Sciatic nerve (tissue), 2 donors: ENCODE results near the gene MYDGF. TPM values are rescaled to one million over a fixed set of nuclear protein-coding genes. Genes with fewer than 3 reads are reported as not detected.
"Not testable (repeated sequence)": the region's sequence is repeated elsewhere in the genome, so short reads cannot be mapped to it uniquely, and the experiment has no call there.

Experiments
- ATAC-seq: fragments of 200-7000 bp; cut with Tn5 transposase; one replicate; pipeline ENCODE4 v1.9.1; 2020; ENCODE audit warnings: mild to moderate bottlenecking, moderate library complexity
- DNase-seq: peaks from one replicate; pipeline ENCODE4 v3.0.0-alpha.2; 2020; ENCODE audit warnings: low spot score
- intact Hi-C: fragments of 100-400 bp; cut with DNase I; formaldehyde crosslinking; loops from one replicate; pipeline ENCODE4 v1.14.2; 2022
- total RNA-seq: library from RNA; stranded (reverse); fragmentation: NEBNext Ultra II Directional; extraction: Animal tissue kit (Norgen Biotek cat#: 25700); gene quantifications from one replicate; pipeline ENCODE4 v1.2.1, GENCODE V29; 2021
- donor health status: DM: no; HTN: no; CAD: no.
- donor health status: DM: no; HTN: no; CAD: no.

Gene MYDGF
- total RNA-seq, 1 donor from 2014 or later = 49.1 TPM

DNA sequence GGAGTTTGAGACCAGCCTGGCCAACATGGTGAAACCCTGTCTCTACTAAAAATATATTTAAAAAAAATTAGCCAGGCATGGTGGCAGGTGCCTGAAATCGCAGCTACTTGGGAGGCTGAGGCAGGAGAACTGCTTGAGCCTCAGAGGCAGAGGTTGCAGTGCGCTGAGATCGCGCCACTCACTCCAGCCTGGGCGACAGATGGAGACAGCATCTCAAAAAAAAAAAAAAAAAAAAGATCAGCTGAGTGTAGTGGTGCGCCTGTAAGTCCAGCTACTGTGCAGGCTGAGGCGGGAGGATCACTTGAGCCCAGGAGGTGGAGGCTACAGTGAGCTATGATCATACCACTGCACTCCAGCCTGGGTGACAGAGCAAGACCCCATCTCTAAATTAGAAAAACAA lies 9.9 kb upstream of the MYDGF start:
- ATAC-seq, DNase-seq, intact Hi-C loops: not testable (repeated sequence)

DNA sequence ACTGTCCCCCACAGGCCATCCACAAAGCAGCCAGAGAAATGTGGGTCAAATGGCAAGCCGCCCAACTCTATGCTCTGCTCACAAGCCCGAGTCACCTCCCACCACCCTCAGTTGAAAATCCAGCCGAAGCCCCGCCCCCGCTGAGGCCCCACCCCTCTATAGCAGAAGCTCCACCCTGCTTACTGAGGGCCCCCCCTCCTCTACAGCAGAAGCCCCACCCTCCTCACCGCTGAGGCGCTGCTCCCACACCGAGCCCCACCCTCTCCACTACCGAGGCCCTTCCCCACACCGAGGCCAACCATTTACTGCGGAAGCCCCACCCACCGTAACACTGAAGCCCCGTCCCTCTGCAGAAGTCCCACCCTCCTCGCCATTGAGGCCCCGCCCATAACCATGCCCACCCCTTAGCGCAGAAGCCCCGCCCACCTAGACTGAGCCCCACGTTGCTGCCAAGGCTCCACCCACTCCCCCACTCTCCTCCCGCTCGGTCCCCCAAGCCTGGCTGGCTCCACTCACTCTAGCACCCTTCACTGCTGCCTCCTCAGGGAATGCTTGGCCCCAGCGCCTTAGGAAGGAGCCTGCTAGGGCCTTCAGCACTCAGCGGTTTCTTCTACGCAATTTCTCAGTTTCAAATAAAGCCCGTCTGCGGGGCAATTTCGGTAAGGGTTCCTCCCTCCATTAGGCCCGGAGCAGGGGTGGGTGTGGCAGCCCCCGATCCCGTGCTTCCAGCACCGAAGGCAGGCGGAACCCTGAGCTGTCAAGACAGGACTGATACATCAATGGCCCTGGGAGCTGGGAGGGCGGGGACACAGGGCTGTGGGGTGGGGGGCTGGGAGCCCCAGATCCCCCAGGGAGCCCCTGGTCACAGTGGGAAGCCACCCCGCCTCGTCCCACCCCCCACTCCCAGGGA lies 9.0 kb upstream of the MYDGF start:
- intact Hi-C loops = no loop called here
- peak; percentile 76 for ATAC-seq
- peak; percentile 80 for DNase-seq

DNA sequence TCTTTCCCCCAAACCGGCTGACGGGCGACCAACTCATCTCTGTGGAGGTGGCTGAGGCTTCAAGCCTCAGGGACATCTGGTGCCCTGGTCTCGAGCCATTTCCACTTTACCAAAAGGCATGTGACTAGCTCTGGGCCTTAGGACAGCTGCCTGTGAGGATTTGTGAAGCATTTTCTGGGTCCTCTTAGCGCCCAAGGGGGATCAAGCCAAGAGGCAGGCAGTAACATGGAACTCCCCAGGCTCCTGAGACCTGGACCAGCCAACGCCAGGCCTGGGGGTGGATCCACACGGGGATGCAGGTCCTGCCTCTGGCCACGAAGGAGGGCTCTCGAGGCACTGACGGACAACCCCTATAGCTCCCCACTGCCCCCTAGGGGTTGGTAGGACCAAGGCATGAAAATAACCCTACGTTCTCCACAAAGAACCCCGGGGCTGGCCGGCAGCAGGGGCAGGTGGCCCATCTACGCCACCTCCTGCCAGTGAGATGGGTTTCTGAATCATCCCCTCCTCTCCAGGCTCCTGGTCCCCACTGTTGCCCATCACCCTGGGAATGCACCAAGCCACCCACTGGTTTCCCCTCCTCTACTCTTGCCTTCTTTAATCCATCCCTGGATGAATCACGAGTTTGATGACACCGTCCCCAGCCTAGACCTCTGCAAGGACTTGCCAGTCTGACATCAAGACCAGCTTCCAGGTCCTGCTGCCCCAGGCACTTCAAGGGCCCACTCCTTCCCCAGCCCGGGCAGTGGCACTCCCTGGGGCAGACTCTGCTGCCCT lies 7.0 kb upstream of the MYDGF start:
- DNase-seq = no peak
- ATAC-seq = peak; percentile 19
- intact Hi-C loops = no loop called here

DNA sequence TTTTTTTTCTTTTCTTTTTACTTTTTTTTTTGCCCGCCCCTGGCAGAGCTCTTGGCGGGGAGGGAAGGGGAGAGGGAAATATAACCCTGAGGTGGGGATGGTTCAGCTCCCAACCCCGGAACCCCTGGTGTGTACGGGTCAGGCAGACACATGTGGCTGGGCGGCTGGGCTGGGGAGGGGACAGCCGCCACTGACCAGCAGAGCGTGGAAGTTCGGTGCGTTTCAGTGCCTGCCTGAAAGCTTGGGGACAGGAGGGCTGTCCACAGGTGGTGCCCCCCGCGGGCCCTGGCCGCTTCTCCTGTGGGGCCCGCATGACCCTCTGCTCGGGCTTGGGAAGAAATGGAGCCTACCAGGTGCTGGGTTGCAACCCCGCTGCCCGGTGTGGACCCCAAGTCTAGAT lies 5.2 kb upstream of the MYDGF start:
- DNase-seq (no peak), ATAC-seq (no peak)
- intact Hi-C loops = no loop called here

DNA sequence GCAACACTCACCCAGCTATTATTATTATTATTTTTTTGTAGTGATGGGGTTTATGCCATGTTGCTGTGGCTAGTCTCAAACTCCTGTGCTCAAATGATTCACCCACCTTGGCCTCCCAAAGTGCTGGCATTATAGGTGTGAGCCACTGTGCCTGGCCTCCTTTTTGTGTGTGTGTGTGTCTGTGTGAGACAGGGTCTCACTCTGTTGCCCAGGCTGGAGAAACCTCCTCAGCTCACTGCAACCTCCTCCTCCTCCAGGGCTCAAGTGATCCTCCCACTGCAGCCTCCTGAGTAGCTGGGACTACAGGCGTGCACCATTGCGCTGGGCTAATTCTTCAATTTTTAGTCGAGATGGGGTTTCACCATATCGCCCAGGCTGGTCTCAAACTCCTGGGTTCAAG lies 3.6 kb upstream of the MYDGF start:
- ATAC-seq (no peak), DNase-seq (no peak)
- intact Hi-C loops = no loop called here

DNA sequence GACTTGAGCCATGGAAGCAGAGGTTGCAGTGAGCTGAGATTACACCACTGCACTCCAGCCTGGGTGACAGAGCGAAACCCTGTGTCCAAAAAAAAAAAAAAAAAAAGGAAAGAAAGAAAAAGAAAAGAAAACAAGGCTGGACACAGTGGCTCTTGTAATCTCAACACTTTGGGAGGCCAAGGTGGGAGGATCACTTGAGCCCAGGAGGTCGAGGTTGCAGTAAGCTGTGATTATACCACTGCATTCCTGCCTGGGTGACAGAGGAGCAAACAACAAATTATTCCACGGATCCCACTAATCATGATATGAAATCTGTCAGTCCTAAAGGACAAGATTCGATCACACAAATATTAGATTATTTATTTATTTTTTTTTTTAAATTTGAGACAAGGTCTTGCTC lies 3.1 kb upstream of the MYDGF start:
- ATAC-seq (no peak), DNase-seq (no peak)
- intact Hi-C loops = no loop called here

DNA sequence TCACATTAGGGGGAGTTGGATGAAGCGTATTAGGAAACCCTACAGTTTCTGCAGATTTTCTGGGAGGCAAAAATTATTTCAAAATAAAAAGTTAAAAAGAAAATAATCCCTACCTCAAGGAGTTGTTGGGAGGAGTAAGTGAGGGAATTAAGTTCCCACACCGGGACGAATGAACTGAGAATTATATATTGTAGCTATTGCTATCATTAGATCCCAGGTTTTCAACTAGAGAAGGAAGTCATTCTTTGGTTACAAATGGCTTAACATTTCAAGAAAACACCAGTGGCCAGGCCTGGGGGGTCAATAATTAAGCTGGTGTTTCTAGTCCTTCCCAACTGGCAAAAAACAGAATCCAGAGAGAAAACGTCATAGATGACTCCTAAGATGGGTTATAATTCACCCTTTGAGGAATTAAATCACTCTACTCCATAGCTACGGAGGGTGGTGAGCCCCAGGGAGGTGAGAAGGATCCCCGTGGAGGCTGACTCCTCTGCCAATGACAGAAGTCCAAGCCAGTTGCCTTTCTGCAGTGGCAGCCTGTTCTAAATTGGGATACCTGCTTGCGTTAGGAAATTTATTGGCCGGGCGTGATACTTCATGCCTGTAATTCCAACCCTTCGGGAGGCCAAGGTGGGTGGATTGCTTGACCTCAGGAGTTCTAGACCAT lies 1.2 kb upstream of the MYDGF start:
- ATAC-seq (no peak), DNase-seq (no peak)
- intact Hi-C loops = no loop called here

DNA sequence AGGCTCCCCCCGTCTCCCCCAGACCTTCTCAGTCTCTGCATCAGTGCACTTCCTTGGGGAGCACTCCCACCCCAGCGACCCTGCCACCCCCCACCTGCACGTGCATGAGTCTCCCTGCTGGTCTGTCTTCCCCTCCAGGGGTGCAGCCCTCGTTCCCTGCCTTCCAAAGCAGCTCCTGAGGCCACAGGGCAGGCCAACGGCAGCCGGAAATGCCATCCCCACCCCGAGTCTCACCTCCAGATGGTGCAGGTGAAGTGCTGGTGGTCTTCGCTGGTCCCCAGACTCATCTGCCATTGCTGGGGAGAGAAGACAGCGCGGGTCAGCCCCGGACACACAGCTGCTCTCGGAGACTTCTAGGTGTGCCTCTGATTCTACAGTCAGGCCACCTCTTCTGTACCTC lies 5.5 kb downstream of the MYDGF start:
- intact Hi-C loops = no loop called here
- DNase-seq (no peak), ATAC-seq (no peak)

DNA sequence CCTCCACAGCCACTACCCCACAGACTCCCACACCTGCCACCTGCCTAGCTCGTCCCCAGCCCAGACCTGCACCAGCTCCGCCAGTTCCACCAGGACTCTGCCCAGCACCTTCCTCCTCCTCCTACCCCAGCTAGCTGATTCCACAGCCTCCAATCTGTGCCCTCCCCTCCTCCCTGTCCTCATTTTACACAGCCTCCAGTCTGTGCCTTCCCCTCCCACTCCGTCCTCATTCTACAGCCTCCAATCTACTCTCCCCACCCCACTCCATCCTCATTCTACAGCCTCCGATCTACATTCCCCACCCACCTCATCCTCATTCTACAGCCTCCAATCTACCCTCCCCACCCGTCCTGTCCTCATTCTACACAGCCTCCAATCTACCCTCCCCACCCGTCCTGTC lies 7.3 kb downstream of the MYDGF start:
- DNase-seq (no peak), ATAC-seq (no peak)
- intact Hi-C loops = no loop called here

DNA sequence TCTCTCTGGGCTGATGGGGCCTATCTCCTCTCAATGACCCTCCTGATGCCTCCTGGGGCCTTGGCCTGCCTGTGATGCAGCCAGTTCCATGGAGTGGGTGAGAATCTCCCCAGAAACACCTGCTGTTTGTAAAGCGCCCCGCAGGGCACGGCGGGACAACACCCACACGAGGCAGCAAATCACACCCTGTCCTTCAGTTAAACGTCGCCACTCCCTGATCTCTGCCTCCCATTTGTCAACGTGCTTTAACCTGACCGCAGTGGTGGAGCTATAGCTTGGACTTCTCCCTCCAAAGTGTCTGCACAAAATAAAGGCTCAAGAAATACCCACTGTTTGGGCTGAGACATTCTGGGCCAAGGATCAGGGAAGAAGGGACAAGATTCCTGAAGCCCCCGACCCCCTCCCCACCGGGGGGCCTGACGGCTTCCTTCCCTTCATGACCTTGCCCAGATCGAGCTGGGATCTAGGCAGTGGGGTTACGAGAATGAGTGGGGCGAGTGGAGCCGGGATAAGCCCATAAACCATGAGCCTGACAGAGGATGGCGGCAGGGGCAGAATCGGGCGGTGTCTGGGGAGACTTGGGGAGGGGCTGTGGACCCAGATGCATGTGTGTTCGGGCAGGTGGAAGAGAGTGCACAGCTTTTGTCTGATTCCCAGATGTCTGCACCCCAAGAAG lies 8.0 kb downstream of the MYDGF start:
- DNase-seq (no peak), ATAC-seq (no peak)
- intact Hi-C loops = no loop called here

DNA sequence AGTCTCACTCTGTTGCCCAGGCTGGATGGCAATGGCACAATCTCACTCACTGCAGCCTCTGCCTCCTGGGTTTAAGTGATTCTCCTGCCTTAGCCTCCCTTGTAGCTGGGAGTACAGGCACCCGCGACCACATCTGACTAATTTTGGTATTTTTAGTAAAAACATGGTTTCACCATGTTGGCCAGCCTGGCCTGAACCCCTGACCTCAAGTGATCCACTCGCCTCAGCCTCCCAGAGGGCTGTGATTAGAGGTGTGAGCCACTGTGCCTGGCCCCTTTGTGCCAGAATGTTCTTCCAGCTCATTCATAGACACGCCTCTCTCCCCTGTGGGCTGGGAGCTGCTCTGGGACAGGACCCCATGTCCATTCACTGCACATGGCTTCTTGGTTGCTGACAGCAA lies 9.1 kb downstream of the MYDGF start:
- intact Hi-C loops = no loop called here
- no peak for ATAC-seq
- no peak for DNase-seq

DNA sequence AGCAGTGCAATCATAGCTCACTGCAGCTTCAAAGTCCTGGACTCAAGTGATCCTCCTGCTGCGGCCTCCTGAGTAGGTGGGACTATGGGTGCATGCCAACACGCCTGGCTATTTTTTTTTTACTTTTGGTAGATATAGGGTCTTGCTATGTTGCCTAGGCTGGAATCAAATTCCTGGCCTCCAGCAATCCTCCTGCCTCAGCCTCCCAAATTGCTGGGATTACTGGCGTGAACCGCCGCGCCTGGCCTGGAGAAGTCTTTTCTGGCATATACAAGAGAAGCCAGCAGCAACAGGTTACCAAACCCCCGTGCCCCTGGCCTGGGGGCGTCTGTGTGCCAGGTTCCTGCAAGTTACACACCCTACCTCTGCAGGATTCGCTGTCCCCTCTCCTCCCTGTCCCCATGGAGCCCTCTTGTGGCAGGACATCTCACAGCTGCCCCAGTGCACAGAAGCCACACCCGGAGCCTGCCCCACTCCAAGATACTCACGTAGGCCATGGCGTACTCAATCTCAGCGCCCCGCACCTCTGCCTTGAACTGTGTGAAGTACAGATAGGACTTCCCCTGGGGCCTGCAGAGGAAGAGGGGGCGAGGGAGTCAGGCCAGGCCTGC lies 9.9 kb downstream of the MYDGF start:
- intact Hi-C loops = no loop called here
- DNase-seq = no peak
- peak; percentile 31 for ATAC-seq

DNA sequence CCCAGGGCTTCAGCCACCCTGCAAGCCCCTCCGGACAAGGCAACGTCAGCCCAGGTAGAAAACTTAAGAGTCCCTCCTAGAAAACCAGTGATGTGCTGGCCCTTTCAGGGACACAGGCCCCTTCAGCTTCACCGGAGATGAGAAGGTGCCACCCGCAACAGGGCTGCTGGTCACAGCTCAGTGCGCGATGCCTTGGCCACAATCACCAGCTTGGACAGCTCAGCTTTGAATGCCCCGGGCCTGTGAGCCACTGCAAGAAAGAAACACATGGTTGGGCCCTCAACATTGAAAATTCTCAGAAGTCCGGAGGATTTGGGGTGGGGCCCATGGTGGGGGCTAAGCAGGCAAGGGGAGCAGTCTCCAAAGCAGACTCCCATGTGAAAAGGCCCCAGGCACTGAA lies 12.3 kb downstream of the MYDGF start:
- DNase-seq (no peak), ATAC-seq (no peak)
- intact Hi-C loops = no loop called here

DNA sequence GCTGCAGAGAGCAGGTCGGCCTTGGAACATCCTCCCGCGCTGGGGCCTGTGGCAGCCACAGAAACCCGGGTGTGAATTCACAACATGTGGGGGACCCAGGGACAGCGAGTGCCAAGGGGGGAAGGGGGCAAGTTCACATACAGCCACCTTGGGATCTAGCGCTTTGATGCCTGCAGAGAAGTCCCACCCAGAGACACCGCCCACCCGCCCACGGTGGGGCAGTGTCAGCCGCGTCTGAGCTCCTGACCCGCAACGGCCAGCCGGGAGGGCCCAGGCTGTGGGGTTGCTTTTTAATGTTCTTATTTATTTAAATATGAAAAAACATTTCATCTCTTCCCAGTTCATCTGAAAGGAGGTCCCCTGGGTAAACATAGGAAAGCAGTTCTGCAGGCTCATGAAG lies 12.9 kb downstream of the MYDGF start:
- intact Hi-C loops = no loop called here
- DNase-seq (no peak), ATAC-seq (no peak)

DNA sequence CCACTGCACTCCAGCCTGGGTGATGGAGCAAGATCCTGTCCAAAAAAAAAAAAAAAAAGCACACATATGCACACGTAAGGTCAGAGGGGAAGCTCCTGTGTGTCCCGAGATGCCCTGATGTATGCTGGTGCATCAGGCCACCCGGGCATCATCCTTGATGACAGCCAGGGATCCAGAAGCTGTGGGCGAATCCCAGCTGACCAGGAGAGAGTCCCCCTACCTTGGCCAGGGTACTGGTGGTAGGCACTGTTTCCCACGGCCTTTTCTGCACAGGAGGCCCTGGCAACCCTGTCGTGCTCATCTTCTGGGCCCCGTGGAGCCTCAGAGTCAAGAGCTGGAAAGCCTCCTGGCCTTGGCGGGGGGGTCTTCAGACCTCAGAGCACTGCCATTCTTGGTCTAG lies 14.0 kb downstream of the MYDGF start:
- intact Hi-C loops = no loop called here
- DNase-seq (no peak), ATAC-seq (no peak)

DNA sequence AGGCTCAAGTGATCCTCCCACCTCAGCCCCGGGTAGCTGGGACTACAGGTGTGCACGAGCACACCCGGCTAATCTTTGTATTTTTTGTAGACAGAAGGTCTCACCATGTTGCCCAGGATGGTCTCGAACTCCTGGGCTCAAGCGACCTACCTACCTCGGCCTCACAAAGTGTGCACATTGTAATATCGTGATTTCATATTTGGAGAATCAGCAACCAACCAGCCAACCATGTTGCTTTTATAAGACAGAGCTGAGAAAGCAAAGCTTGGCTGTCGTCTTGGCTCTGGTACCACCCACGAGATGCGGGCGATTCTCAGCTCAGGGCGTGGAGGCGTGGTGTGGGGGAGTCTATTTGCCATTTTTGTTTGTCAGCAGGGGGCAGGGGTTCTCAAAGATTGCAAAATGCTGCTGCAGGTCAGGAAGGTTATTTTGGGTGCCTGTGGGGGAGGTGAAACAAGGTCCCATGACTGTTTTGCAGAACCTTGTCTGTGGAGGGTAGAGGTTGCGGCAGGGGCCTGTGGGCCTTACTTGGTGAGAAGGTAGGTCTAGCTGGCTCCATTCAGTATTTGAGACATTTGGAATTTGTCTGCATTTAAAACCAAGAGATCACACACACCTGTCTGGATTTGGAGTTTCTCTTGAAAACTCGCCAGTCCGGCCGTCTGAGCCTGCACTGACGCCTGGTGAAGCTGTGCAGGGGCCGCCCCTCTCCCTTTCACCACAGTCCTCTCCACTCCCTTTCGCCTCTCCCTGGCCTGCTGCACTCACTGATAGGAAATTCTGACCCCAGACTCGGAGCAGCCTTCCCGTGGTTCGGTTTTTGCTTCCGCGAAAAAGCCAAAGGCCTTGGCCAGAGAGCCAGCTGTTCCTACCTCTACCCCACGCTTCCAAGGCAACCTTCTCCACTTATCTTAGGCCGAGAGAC lies 15.4 kb downstream of the MYDGF start:
- ATAC-seq (no peak), DNase-seq (no peak)
- intact Hi-C loops = no loop called here

DNA sequence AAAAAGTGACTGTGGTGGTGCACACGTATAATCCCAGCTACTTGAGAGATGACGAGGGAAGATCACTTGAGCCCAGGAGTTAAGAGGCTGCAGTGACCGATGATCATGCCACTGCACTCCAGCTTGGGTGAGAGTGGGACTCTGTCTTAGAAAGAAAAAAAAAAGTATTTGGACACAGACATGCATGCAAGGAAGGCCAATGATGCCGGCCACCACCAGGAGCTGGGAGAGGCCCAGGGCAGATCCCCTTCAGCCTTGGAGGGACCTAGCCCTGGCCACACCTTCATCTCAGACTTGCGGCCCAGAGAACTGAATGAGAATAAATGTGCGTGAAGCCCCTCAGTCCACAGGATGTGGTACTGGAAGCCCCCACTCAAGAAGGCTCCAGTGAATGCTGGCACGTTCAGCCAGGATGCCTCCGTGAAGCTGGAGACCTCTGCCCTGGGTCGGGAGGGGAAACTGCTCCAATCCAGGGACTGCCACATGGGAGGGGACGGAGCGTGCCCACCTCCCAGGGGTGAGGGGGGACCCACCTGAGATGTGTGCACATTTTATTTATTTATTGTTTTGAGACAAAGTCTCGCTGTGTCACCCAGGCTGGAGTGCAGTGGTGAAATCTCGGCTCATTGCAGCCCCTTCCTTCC lies 16.2 kb downstream of the MYDGF start:
- DNase-seq (no peak), ATAC-seq (no peak)
- intact Hi-C loops = no loop called here
